HG03342 (cell line): ENCODE data around the gene EIF1AD.
"Not testable (repeated sequence)": the region's sequence is repeated elsewhere in the genome, so short reads cannot be mapped to it uniquely, and the experiment has no call there.

Experiments
- ATAC-seq: cut with Tn5 transposase; IDR thresholded peaks from one replicate; pipeline ENCODE4 v1.9.1; 2021; ENCODE audit warnings: mild to moderate bottlenecking, moderate library complexity; ENCODE audit not compliant: unreplicated experiment

EIF1AD gene, protein sequence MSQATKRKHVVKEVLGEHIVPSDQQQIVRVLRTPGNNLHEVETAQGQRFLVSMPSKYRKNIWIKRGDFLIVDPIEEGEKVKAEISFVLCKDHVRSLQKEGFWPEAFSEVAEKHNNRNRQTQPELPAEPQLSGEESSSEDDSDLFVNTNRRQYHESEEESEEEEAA

DNA sequence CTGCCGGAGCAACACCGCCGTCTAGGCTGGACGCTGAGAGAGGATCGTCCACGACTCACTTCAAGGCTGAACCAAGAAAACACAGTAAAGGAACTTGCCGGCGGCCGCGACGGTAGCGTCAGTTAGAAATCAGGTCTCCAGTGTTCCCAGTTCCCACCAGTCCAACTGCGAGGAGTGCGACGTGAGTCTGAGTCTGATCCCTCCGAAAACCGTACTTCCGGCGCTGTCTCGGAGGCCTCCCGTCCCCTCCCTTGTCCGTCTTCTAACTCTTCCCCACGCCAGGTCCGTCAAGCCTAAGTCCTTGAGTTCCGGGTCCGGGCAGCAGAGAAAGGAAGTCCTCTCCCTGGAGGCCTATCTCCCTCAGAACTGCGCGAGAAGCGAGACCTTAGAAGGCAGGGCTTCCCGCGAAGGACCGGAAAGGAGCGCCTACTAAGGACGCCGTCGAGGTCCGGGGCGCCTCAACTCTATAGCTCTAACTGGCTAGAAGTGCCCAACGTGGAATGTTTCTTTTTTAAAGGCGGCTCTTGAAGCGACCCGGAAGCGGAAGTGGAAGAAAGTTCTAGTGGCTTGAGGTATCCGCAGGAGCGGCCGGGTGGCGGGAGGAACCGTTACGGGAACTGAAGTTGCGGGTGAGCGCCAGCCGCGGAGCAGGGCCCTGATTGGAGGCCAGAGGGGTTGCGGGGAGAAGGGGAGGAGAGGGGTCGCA is at the start of gene EIF1AD, which contains the start of gene BANF1:
Gene EIF1AD, minus strand, starts transcription at position 216 of the 706 bp plus-strand sequence. CDS start 1,768 bp downstream, outside the sequence.
Gene BANF1, plus strand, starts transcription at position 562 of the 706 bp plus-strand sequence. CDS start 748 bp downstream, outside the sequence.
- peak; percentile 84 for ATAC-seq

DNA sequence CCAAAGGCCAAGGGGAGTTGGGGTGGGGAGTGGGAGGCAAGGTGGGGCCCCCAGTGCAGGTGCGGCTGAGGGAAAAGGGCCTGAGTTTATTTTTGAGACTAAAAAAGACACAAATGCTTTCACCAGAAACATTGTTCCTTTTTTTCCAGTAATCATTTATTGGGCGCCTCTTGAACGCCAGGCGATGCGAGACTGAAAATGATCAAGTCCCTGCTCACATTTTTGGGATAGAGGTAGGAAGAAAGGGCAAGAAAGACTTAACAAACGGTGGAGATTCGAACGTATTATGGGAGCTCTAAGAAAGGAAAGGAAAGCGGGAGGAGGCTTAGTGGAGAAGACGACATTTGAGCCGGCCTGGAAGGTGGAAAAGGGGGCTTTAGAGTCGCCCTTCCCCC is 49.4 kb upstream of the EIF1AD start:
- no peak for ATAC-seq

DNA sequence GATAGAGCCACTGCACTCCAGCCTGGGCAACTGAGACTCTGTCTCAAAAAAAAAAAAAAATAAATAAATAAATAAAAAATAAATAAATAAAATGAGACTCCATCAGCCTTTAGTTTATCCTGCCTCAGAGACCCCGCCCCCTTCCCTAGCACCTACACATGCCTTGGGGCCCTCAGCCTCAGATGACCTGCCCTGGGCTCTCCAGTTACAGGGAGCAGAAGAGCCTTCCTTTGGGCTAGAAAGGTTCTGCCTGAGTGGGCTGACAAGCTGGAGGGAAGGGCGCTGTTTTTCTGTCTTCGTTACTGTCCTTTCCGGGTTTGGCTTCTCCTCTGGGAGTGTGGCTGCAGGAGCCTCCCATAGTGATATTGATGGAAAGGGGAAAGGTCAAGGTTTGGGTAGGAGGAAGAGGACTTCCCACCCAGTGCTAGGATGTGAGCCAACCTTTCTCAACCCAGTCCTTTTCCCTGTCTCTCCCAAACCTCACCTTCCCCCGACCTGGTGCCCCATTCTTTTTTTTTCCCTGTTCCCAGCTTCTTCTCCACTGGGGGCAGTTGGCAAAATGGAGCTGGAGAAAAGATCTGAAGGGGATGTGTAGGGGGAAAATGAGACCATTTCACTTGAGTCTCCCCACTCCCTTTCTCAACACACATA is 48.7 kb upstream of the EIF1AD start:
- ATAC-seq, result no peak

DNA sequence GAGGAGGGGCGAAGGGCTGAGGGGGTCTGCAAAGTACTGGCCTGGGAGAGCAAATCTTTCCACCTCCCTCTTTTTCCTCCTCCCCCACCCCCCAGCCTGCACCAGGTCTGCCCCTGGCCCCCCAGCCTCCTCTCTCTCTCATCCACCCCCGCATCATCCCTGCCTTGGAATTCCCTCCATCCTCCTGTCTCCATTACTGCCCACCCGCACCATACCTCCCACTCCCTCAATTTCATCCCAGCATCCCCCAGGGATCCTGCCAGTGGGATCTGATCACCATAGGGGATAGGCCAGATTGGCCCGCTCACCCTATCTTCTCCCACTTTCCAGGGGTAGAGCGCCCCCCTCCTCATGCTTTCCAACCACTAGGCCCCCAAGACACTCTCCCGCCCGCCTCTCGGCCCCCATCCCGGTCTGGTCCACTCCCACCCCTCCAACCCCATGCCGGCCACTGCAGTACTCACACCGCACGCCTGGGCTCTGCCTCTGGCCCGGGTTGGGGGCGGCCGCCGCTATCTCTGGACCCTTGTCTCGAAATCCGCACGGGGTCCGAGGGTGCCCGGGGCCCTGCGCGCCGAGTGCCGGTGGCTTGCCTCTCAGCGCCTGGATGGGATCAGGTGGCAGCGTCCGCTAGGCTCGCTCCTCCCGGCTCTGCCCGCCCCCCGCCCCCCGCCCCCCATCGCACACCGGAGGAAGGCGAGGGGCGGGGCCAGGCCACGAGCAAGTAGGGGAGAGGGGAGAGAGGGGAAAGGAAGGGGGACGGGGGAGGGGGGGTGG is 46.8 kb upstream of the EIF1AD start, which contains the start of gene GAL3ST3:
Gene GAL3ST3, minus strand, starts transcription at position 615 of the 777 bp plus-strand sequence. CDS start 3,746 bp downstream, outside the sequence.
- no peak for ATAC-seq

DNA sequence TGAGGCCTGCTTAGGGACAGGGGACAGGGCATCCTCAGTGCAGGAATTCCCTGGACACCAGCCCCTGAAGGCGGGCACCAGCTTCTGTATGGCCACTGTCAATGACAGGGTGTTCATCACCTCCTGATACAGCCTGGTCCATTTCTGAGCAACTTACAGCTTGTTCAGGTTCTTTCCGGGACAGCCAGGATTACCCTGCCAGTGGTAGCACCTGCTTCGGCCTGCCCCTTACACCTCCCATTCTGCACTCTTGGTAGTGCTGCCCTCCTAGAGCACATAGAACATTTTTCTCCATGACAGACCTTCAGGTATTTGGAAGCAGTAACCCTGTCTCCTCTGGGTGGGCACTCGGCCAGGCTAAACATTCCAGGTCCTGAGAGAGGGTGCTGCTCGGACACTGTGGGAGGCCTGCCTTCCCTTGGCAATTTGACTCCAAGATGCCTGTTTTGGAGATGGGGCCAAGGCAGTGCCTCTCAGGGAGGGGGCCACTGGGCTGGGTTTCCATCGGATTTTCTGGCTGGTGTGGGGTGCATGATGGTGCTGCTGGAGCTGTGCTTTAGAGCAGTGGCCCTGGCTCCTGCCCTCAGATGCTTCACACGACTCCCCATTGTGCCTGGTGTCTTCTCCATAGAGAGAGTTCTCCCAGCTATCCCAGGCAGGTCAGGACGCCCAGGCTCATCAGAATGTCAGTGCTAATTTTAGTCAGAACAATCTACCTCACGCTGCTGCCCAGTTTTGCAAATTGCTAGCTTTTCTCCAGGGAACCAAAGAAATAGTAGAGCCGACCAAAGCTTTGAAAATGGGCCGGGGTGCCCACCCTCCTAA is 45.8 kb upstream of the EIF1AD start:
- no peak for ATAC-seq

DNA sequence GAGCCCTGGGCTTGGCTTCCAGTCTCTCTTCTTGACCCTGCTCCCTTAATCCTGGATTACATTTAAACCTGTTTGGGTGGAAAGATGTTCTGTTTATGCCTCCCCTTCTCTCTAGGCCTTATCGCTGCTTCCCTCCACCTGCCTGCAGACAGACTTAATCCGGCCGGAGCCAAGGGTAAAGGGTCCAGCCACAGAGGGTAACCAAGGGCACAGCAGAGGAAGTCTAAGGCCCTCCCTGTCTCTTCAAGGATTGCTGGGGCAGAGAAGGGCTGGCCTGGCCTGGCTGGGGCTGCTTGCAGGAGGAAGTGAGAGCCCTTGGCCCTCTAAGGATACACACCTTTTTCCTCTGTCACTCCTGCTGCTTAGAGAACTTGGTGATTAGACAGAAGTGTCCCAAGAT is 44.9 kb upstream of the EIF1AD start:
- no peak for ATAC-seq

DNA sequence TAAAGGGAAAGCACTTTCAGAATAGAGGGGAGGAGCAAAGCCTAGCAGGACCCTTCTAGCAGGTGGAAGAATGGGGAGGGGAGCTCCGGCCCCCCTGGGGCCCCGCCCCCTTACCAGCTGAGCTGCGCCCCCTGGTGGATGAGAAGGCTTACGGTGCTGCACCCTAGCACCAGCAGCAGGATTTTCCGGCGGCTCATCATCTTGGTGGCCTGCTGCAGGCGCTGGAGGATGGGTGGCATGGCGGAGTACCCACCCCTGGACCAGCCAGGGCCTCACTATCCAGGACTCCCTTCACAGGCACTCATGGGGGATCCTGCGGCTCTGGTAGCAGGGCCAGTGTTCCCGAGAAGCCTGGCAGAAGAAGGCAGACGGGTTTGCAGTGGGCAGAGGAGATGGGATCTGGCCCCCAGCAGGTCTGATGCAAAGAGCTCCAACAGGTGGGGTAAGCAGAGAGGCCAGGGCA is 43.3 kb upstream of the EIF1AD start:
- peak; percentile 76 for ATAC-seq

DNA sequence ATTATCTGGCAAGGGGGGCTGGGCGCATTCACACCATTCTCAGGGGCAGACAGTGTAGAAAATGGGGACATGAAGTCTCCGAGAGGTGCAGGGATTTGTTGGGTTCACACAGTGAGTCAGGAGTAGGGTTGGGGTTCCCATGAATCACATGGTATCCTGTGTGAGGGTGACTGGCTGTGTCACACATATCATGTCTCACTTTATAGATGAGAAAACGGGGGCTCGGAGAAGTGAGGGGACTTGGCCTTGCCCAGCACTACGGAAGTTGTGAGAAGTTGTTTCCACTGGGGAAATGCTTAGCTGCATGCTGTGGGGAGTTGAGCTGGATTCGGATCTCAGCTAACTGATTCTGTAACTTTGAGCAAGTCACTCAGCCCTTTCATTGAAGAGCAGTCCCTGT is 42.8 kb upstream of the EIF1AD start:
- no peak for ATAC-seq

DNA sequence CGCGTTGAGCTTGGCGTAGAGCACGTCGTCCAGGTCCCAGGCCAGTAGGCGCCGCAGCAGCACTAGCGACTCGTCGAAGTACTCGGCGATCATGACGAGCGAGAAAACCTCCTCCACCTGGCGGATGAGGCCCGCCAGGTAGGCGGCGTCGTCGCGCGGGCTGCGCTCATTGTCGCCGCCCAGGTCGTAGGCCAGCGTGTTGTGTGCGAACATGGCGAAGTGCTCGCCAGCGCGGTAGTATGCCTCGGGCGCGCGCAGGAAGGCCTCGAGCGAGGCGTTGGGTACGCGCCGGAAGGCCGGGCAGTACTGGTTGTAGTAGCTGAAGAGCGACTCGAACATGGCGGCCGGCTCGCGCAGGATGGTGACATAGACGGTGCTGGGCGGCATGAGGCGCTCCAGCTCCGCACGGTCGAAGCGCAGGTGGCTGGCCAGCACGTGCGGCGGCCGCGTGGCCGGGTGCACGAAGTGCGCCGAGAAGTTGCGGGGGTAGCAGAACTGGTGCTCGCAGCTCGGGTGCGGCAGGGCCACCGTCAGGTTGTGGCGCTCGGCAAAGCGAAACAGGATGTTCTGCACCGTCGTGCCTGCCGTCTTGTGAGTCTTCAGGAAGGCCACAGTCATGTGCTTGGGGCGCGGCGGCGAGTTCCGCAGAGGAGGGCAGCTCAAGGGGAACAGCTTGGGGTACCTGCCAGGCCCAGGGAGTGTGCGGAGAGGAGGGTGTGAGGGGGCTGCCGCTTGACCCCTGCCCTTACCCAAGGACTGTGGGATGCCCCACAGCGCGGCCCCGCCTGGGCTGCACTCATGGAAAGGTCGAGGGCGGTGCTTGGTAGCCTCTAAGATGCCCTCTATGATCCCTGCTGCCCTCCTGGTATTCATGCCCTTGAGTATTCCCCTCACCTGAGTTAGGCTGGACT is 41.3 kb upstream of the EIF1AD start:
- ATAC-seq, result no peak

DNA sequence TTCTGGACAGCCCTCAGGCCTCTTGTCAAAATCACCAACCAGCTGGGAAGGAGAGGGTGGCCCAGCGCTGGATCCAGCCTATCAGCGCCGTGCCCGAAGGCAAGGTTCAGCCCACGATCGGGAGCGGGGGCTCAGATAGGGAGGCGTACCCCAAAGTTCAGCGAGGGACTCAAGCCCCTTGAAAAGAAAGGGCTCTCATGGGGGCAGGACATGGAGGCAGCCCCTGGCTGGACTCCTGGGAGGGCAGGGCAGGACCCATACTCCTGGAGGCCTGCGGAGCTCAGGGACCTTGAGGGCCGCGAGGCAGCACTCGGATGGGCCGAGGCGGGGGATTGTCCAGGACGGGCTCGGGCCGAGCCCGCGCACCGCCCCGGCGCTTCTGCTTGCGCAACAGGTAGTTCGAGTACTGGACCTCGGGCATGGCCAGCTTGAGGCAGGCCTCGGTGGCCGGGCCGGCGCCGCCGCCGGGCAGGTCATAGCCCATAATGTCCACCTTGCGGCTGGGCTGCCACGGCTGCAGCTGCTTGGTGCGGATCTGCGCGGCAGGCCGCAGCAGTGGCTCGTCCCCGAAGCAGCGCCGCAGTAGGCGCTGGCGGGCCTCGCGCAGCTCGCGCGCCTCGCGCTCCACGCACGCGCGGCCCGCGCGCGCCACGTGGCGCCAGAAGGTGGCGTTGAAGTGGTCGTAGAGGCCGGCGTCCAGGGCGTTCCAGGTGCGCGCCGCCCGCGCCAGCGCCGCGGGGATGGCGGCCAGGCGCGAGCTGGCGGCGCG is 40.5 kb upstream of the EIF1AD start:
- ATAC-seq, result no peak

DNA sequence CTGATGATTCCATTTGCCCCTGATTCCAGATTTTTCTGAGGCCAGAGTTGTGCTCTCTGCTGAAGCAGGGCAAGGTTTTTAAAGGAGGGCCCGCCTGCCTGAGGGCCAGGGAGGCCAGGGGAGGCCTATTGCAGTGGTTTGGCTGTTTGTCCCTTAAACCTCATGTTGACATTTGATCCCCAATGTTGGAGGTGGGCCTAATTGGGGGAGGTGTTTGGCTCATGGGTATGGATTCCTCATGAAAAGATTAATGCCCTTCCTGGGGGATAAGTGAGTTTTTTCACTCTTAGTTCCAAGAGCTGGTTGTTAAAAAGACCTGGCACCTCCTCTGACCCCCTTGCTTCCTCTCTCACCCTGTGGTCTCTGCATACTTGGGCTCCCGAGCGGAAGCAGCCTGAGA is 37.8 kb upstream of the EIF1AD start:
- no peak for ATAC-seq

DNA sequence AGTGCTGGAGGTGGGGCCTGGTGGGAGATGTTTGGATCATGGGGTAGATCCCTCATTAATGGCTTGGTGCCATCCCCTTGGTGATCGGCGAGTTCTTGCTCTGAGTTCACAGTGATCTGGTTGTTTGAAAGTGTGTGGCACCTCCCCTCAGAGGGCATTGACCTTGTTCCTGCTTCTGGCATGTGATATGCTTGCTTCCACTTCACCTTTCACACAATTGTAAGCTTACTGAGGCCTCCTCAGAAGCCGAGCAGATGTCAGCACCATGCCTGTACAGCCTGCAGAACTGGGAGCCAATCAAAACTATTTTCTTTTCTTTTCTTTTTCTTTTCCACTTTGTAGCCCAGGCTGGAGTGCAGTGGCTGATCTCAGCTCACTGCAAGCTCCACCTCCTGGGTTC is 35.4 kb upstream of the EIF1AD start:
- ATAC-seq, result no peak

DNA sequence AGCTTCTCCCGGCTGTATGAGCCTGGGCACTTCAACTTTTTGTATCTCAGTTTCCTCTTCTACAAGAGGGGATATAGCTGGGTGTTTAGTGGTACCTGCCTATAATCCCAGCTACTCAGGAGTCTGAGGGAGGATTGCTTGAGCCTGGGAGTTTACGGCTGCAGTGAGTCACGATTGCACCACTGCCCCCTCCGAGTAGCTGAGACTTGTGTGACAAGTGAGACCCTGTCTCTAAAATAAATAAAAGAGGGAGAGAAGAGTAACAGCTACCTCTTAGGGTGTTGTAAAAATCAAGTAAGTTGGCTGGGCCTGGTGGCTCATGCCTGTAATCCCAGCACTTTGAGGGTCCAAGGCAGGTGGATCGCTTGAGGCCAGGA is 34.4 kb upstream of the EIF1AD start:
- ATAC-seq, result no peak

DNA sequence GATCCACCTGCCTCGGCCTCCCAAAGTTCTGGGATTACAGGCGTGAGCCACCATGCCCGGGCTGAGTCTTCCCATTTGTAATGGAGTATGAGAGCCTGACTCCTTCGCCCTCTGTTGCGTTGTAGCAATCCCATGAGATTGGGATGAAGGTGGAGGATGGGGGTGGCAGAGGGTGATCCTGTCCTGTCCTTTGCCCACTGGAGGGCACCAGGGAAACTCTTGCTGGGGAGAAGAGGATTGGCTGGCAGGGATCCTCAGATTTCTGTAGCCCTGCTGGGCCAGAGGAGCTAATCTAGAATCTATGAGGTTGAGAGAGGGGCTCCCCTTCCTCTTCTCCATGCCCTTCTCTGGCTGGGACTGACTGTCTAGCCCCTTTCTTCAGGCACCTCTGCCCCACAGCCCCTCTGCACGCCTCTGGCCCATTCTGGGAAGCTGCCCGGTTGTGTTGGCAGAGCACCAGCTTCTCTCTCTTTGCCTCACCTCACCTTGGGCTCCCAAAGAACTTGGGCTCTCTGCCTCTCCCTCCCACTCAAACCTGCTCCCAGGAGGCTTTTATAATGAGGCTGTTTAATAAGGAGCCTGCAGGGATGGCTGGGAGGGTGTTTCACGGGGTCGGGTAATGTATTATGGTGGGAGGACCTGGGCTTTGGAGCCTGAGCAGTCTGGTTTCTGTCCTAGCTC is 33.8 kb upstream of the EIF1AD start:
- no peak for ATAC-seq

DNA sequence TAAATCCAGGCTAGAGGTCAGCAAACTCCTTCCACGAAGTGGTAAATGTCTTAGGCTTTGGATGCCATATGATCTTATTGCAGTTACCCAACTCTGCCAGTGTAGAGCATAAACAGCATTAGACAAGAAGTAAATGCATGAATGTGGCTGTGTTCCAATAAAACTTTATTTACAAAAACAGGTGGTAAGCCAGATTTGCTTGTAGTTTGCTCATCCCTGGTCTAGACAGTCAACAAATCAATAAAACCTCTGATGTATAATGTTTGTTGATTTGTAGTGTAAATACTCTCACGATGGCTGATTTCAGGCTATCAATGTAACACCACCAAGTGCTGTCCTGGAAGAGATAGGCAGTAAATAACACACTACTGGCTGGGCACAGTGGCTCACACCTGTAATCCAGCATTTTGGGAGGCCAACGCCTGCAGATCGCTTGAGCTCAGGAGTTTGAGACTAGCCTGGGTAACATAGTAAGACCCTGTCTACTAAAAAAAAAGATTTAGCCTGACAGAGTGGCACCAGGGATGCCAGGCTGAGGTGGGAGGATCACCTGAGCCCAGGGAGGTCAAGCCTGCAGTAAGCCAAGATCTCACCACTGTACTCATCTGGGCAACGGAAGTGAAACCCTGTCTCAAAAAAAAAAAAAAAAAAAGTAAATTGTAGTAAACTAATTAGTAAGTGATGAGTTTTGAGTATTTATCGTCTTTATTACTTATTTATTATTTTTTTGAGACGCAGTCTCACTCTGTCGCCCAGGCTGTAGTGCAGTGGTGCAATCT is 31.2 kb upstream of the EIF1AD start:
- ATAC-seq, result no peak

DNA sequence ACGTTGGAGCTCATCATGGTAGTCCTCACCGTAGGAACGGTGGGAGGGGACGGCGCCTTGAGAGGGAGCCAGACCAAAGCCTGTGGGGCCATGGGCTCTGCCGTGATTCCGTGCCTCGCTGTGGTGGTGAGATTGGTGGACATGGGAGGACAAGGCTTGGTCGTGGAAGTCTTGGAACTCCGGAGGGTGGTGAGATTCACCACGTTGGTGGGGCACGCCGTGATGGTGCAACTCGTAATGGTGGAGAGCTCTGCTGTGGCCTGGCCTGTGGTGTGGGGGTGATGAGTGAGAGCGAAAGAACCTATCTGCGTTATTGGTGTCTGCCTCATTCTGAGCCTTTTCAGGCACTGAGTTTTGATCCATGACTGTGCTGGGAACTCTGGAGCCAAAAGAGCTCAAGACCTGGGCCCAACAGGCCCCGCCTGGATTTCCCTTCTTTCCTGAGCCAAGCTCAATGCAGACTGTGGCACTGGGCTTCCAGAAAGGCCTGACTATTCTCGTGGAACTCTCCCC is 24.1 kb upstream of the EIF1AD start, which contains the start of gene CATSPER1:
Gene CATSPER1, minus strand, starts transcription at position 463 of the 513 bp plus-strand sequence. Its CDS starts 100 bp downstream, at position 363.
- no peak for ATAC-seq

DNA sequence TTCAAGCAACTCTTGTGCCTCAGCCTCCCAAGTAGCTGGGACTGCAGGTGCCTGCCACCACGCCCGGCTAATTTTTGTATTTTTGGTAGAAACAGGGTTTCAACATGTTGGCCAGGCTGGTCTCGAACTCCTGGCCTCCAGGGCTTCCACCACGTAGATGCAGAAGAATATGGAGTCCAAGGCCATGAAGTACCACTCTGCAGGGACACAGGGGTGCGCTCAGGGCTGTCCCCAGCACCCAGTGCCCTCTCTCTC is 21.2 kb upstream of the EIF1AD start:
- ATAC-seq, result not testable (repeated sequence)
